HL-60 (cell line): ENCODE results near the gene GNAS.

ENCODE experiments used
- CTCF ChIP-seq: IDR thresholded peaks from one replicate; pipeline ENCODE4 v1.5.1; 2011; ENCODE audit warnings: low read length, control low read depth, inconsistent platforms; ENCODE audit not compliant: insufficient read depth
- POLR2AphosphoS5 ChIP-seq: IDR thresholded peaks from 2 replicates; pipeline ENCODE4 v1.6.1; 2012; ENCODE audit warnings: low read depth
- REST ChIP-seq: IDR thresholded peaks from 2 replicates; pipeline ENCODE4 v1.6.1; 2012; ENCODE audit warnings: low read depth; ENCODE audit not compliant: insufficient replicate concordance

GRCh38 chr20:58895448-58896180 lies 43.1 kb downstream of the GNAS start:
- no peak for TF ChIP-seq CTCF
- TF ChIP-seq REST: no peak
- TF ChIP-seq POLR2AphosphoS5: no peak
